Gastrocnemius medialis (tissue), 4 donors: ENCODE data around the gene EPHA4.

Experiments used
- POLR2A ChIP-seq, 2 donors: fragments of 450-650 bp; IDR thresholded peaks; one replicate each; pipeline ENCODE4 v1.6.1; 2017; ENCODE audit warnings: antibody characterized with exemption in 2 of 2, mild to moderate bottlenecking in 2 of 2, moderate library complexity in 2 of 2
- TF ChIP-seq, protein P1 (sequence below), 5 experiments: fragments of 450-650 bp in 3 of 5; fragments of 200-600 bp in 2 of 5; sonication (generic) in 2 of 5; IDR thresholded peaks in 4 of 5; conservative IDR thresholded peaks in 1 of 5; 1 replicate in 4 of 5; 2 replicates in 1 of 5; pipeline ENCODE4 v1.5.1; 2016 to 2019; ENCODE audit warnings: antibody characterized with exemption in 5 of 5, mild to moderate bottlenecking in 3 of 5, moderate library complexity in 3 of 5

- TF ChIP-seq POLR2A (IDR thresholded peaks at IDR 0.05), result no peak
- TF ChIP-seq, protein P1, sequence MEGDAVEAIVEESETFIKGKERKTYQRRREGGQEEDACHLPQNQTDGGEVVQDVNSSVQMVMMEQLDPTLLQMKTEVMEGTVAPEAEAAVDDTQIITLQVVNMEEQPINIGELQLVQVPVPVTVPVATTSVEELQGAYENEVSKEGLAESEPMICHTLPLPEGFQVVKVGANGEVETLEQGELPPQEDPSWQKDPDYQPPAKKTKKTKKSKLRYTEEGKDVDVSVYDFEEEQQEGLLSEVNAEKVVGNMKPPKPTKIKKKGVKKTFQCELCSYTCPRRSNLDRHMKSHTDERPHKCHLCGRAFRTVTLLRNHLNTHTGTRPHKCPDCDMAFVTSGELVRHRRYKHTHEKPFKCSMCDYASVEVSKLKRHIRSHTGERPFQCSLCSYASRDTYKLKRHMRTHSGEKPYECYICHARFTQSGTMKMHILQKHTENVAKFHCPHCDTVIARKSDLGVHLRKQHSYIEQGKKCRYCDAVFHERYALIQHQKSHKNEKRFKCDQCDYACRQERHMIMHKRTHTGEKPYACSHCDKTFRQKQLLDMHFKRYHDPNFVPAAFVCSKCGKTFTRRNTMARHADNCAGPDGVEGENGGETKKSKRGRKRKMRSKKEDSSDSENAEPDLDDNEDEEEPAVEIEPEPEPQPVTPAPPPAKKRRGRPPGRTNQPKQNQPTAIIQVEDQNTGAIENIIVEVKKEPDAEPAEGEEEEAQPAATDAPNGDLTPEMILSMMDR (IDR thresholded peaks at IDR 0.05 in 4 of 5, conservative IDR thresholded peaks at IDR 0.05 in 1 of 5), result no peak
Observed at GRCh38 chr2:221500501-221501209, 71.4 kb downstream of the EPHA4 start.
